Suprapubic skin (tissue), 4 donors: Measurements from ENCODE around the gene SLC35E4. TPM values are rescaled to one million over a fixed set of nuclear protein-coding genes. Genes with fewer than 3 reads are reported as not detected.
"Not testable (repeated sequence)": the region's sequence is repeated elsewhere in the genome, so short reads cannot be mapped to it uniquely, and the experiment has no call there.

Experiments used
- DNase-seq, 2 donors: peaks; one replicate each; pipeline ENCODE4 v3.0.0-alpha.2; 2019; ENCODE audit warnings: low spot score in 2 of 2
- H3K27ac ChIP-seq: fragments of 200-600 bp; sonication (generic); one replicate; pipeline ENCODE4 v1.5.1; 2019
- H3K27me3 ChIP-seq: fragments of 200-600 bp; sonication (generic); one replicate; pipeline ENCODE4 v1.5.1; 2019
- H3K36me3 ChIP-seq: fragments of 200-600 bp; sonication (generic); one replicate; pipeline ENCODE4 v1.5.1; 2019
- H3K4me1 ChIP-seq: fragments of 200-600 bp; sonication (generic); one replicate; pipeline ENCODE4 v1.5.1; 2019
- H3K4me3 ChIP-seq: fragments of 200-600 bp; sonication (generic); one replicate; pipeline ENCODE4 v1.5.1; 2019; ENCODE audit warnings: mild to moderate bottlenecking
- H3K9me3 ChIP-seq: fragments of 200-600 bp; sonication (generic); one replicate; pipeline ENCODE4 v1.5.1; 2019
- EP300 ChIP-seq: sonication (generic); formaldehyde crosslinking; IDR thresholded peaks from one replicate; pipeline ENCODE4 v1.6.1; 2017; ENCODE audit warnings: antibody characterized with exemption
- POLR2A ChIP-seq, 2 donors: fragments of 450-650 bp; IDR thresholded peaks; one replicate each; pipeline ENCODE4 v1.6.1; 2017; ENCODE audit warnings: antibody characterized with exemption in 2 of 2, mild to moderate bottlenecking in 2 of 2, moderate library complexity in 2 of 2
- POLR2AphosphoS5 ChIP-seq, 3 donors: sonication (generic); formaldehyde crosslinking; IDR thresholded peaks; one replicate each; pipeline ENCODE4 v1.6.1; 2017; ENCODE audit warnings: antibody characterized with exemption in 3 of 3
- WGBS: methylation state at CpG from one replicate; pipeline ENCODE4 v1.1.5; 2018; 5-methylcytosine and 5-hydroxymethylcytosine counted together
- total RNA-seq, 4 donors: library from RNA; depleted of rRNA; stranded (reverse); fragments of >200 nt; gene quantifications; one replicate each; pipeline ENCODE4 v1.1.0, GENCODE V29; 2016
- TF ChIP-seq, protein P1 (sequence below), 2 donors: fragments of 200-600 bp in 1 of 2; fragments of 450-650 bp in 1 of 2; sonication (generic) in 1 of 2; IDR thresholded peaks; one replicate each; pipeline ENCODE4 v1.5.1; 2016 to 2019; ENCODE audit warnings: antibody characterized with exemption in 2 of 2, mild to moderate bottlenecking in 1 of 2, moderate library complexity in 1 of 2

Gene SLC35E4, protein sequence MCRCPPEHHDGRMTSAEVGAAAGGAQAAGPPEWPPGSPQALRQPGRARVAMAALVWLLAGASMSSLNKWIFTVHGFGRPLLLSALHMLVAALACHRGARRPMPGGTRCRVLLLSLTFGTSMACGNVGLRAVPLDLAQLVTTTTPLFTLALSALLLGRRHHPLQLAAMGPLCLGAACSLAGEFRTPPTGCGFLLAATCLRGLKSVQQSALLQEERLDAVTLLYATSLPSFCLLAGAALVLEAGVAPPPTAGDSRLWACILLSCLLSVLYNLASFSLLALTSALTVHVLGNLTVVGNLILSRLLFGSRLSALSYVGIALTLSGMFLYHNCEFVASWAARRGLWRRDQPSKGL
- 10 to 100 TPM; 17.0 to 20.3 (median 18.8) TPM for total RNA-seq

DNA sequence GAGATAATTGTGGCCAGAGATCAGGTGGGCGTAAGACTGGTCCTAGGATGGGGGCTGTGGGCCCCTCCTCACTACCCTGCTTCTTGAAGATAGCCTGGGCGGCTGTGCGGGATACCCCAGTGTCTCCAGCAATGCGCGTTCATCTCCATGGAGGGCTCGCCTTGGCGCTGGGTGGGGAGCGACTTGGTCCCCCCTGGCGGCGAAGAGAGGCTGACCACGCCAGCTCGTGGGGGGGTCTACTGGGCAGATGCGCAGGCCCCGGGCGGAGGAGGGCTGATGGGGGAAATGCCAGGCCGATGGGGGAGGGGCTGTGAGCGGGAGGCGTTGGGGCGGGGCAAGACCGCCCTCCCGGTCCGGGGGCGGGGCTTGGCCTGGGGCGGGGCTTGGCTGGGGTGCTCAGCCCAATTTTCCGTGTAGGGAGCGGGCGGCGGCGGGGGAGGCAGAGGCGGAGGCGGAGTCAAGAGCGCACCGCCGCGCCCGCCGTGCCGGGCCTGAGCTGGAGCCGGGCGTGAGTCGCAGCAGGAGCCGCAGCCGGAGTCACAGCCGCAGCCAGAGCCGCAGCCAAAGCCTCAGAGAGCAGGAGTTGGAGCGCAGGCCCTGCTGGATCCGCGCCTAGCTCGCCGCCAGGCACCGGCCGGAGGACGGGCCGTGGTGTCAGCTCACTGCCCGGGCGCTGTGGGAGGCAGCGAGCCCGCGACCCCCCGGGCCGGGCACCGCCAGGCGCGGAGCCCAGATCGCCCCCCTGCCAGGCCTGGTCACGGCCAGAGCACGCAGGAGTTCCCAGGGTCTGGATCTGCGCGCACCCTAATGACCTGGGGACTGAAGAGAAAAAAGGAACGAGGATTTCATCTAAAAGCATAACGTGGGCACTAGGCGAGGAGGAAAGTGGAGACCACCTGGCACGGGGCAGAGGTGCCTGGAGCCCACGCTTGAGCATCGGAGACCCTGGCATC, at the start of gene SLC35E4:
Gene SLC35E4, plus strand, starts transcription at position 509 of the 953 bp plus-strand sequence. CDS start 670 bp downstream, outside the sequence.
- no peaks in the 10 kb centered on the region for H3K27me3 ChIP-seq
- under 1% methylated on average over 11 of the region's 75 CpGs for WGBS

DNA sequence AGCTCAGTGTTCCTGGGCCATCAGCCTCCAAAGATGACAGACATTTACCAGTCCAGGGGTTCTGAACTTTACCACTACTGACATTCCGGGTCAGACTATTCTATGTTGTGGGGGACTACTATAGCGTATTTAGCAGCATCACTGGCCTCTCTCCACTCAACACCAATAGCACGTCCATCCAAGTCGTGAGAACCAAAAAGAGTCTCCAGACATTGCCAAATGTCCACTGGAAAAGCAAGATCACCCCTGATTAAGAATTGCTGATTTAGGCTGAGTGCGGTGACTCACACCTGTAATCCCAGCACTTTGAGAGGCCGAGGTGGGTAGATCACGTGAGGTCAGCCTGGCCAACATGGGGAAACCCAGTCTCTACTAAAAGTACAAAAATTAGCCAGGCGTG, 49.2 kb upstream of the SLC35E4 start:
- Histone ChIP-seq H3K27ac (no peak overlapping the region), H3K4me3 (no peak overlapping the region), H3K36me3 (peaks cover 80% of the 10 kb centered on the region), H3K4me1 (peaks cover 16% of the 10 kb centered on the region), H3K27me3 (no peaks in the 10 kb centered on the region), H3K9me3 (no peaks in the 10 kb centered on the region)
- WGBS = 95% methylated on average over 8 of the region's 8 CpGs
- no peak for DNase-seq
- TF ChIP-seq EP300 (no peak), POLR2AphosphoS5 (IDR thresholded peaks at IDR 0.05) (no peak), POLR2A (IDR thresholded peaks at IDR 0.05) (no peak)
- TF ChIP-seq, protein P1, sequence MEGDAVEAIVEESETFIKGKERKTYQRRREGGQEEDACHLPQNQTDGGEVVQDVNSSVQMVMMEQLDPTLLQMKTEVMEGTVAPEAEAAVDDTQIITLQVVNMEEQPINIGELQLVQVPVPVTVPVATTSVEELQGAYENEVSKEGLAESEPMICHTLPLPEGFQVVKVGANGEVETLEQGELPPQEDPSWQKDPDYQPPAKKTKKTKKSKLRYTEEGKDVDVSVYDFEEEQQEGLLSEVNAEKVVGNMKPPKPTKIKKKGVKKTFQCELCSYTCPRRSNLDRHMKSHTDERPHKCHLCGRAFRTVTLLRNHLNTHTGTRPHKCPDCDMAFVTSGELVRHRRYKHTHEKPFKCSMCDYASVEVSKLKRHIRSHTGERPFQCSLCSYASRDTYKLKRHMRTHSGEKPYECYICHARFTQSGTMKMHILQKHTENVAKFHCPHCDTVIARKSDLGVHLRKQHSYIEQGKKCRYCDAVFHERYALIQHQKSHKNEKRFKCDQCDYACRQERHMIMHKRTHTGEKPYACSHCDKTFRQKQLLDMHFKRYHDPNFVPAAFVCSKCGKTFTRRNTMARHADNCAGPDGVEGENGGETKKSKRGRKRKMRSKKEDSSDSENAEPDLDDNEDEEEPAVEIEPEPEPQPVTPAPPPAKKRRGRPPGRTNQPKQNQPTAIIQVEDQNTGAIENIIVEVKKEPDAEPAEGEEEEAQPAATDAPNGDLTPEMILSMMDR (IDR thresholded peaks at IDR 0.05) = no peak

More for the DNA sequence above, at the start of gene SLC35E4:
- Histone ChIP-seq H3K4me1 (peaks cover 34% of the 10 kb centered on the region), H3K9me3 (no peaks in the 10 kb centered on the region), H3K27ac (peak within 1 kb of the TSS; percentile 88), H3K36me3 (no peaks in the 10 kb centered on the region), H3K4me3 (peak within 1 kb of the TSS; percentile 82)
- peak; percentile 97 for DNase-seq
- TF ChIP-seq POLR2A (IDR thresholded peaks at IDR 0.05) (peak; percentile 25 to 48), EP300 (no peak), POLR2AphosphoS5 (IDR thresholded peaks at IDR 0.05) (peak in 1 of 3 donors; percentile 59)
- TF ChIP-seq, protein P1 (IDR thresholded peaks at IDR 0.05) = peak; percentile 8 to 19

DNA sequence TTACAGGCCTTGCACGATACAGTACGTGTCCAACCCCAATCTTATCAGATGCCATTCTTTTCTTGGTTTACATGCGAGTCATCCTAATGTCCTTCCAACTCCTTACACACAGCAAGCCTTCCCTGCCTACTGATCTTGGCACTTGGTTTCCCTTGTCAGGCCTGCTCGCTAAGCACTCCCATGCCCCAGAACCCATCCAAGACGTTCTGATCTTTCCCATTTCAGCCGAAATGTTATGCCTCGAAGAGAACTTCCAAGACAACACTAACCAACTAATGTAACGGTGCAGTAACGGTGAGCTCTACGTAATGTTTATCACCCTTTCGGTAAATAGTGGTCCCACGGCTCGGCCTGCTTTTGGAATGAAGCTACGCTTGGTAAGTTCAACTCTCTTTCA, 44.4 kb upstream of the SLC35E4 start:
- Histone ChIP-seq H3K36me3 (peaks cover 32% of the 10 kb centered on the region), H3K4me3 (peak overlapping the region; percentile 79), H3K4me1 (peaks cover 16% of the 10 kb centered on the region), H3K27me3 (no peaks in the 10 kb centered on the region), H3K27ac (peak overlapping the region; percentile 75), H3K9me3 (no peaks in the 10 kb centered on the region)
- TF ChIP-seq, protein P1 (IDR thresholded peaks at IDR 0.05) = no peak
- TF ChIP-seq POLR2AphosphoS5 (IDR thresholded peaks at IDR 0.05) (no peak), EP300 (no peak), POLR2A (IDR thresholded peaks at IDR 0.05) (no peak)
- DNase-seq = no peak
- WGBS = 4% methylated on average over 14 of the region's 14 CpGs

DNA sequence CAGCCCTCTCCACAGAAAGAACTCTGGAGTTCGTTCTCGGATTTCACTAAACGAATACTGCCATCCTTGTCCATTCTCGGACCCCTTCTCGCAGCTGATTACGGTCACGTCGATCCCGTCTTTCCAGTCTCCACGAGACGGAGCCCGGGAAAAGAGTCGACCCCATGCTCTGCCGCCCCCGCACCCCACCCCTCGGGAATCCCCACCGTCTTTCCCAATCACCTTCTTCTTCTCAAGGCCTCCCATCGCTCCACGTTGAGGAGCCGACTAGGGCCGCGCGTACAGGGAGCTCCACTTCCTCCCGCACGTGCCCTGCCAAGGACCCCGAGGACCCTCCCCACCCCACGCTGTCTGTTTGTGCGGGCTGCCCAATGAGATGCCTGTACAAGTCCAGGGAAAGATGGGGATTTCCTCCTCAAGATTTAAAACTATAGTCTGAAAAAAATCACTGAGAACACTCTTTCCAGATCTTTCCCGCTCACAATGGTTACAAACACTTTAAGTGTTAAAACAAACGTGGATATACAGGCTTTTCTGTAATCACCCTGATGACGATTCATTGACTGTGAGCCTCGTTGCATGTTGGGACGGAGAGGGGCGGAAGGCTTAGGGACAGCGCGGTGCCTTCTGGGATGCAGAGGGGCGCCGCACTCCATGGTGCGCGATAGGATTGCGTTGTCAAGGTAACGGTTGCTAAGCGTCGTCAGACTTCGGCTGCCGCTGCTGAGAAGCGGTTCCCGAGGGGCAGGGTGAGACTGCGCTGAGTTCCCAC, 43.8 kb upstream of the SLC35E4 start, which contains the start of gene PES1:
Gene PES1, minus strand, starts transcription at position 323 of the 772 bp plus-strand sequence. Its CDS starts 77 bp downstream, at position 246.
- TF ChIP-seq EP300 (no peak), POLR2AphosphoS5 (IDR thresholded peaks at IDR 0.05) (peak in 1 of 3 donors; percentile 59)
- peak; percentile 96 to 97 for DNase-seq
- peak within 1 kb of the TSS; percentile 75 for H3K27ac ChIP-seq
- whole genome bisulfite sequencing = under 1% methylated on average over 49 of the region's 49 CpGs
- peak within 1 kb of the TSS; percentile 79 for H3K4me3 ChIP-seq
- H3K27me3 ChIP-seq = no peaks in the 10 kb centered on the region
- peaks cover 16% of the 10 kb centered on the region for H3K4me1 ChIP-seq
- H3K36me3 ChIP-seq = peaks cover 26% of the 10 kb centered on the region
- H3K9me3 ChIP-seq = no peaks in the 10 kb centered on the region

DNA sequence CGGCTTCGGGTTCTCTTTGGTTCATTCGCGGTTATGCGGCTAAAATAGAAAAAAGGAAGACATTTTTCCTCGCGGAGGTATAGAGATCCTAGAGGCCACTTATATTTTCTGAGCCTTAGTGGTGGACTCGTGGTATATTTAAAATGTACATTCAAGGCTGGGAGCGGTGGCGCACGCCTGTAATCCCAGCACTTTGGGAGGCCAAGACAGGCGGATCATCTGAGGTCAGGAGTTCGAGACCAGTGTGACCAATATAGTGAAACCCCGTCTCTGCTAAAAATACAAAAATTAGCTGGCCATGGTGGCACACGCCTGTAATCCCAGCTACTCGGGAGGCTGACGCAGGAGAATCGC, 43.2 kb upstream of the SLC35E4 start:
- not testable (repeated sequence) for H3K9me3 ChIP-seq, H3K27me3 ChIP-seq, H3K27ac ChIP-seq, DNase-seq
- 39% methylated on average over 18 of the region's 18 CpGs for WGBS
- Histone ChIP-seq H3K36me3 (peaks cover 20% of the 10 kb centered on the region), H3K4me1 (peaks cover 16% of the 10 kb centered on the region), H3K4me3 (peak overlapping the region; percentile 79)
